ES-I3 (cell line): ENCODE results near the gene MOB2.

Experiments
- H3K36me3 ChIP-seq: 2 replicates; pipeline ENCODE4 v1.6.1; 2013; ENCODE audit warnings: mild to moderate bottlenecking, low read length, control low read depth, moderate library complexity; ENCODE audit not compliant: insufficient read depth
- H3K4me1 ChIP-seq: 2 replicates; pipeline ENCODE4 v1.6.1; 2013; ENCODE audit warnings: mild to moderate bottlenecking, control low read depth, low read length; ENCODE audit not compliant: insufficient read depth
- H3K9ac ChIP-seq: 2 replicates; pipeline ENCODE4 v1.6.1; 2013; ENCODE audit warnings: low read depth, mild to moderate bottlenecking, low read length, moderate library complexity
- H3K9me3 ChIP-seq: 2 replicates; pipeline ENCODE4 v1.6.1; 2013; ENCODE audit warnings: mild to moderate bottlenecking, low read length, moderate library complexity; ENCODE audit not compliant: control insufficient read depth, insufficient read depth

The MOB2 gene

DNA sequence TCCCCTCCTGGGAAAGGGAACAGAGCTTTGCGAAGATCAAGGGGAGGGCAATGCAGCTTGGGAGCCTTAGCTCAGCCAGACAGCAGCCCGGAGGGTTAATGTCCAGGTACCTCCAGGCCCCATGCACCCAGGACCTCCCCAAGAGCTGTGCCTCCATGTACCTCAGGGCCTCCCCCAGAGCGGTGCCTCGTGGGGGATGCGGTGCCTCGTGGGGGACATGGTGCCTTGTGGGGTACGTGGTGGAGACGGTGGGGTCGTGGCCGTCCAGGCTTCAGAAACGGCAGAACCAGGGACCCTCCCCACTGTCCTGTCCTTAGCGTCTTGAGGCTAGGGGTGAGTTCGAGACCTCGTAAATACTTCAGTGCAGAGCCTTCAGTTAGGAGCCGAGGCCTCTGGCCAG, 63.6 kb downstream of the MOB2 start:
- H3K4me1 ChIP-seq = no peaks in the 10 kb centered on the region
- no peaks in the 10 kb centered on the region for H3K36me3 ChIP-seq
- no peak overlapping the region for H3K9ac ChIP-seq
- H3K9me3 ChIP-seq = no peaks in the 10 kb centered on the region

DNA sequence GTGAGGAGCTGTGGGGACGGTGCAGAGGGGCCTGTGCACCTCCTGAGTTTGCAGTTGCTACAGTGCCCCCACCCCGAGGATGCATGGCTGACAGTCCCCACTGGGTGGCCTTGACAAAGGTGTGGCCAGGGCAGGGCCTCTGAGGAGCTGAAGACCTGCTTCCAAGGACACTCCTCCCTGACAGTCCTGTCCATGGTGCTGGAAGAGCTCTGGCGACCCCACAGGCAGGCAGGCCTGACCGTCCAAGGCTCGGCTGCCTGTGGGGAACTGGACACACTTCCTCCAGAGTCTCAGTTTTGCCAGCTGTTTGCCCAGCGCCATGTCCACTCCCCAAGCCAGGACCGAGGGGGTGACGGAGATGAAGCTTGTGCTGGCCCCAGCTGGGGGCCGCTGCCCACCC, 64.1 kb downstream of the MOB2 start:
- Histone ChIP-seq H3K9ac (no peak overlapping the region), H3K4me1 (no peaks in the 10 kb centered on the region)

DNA sequence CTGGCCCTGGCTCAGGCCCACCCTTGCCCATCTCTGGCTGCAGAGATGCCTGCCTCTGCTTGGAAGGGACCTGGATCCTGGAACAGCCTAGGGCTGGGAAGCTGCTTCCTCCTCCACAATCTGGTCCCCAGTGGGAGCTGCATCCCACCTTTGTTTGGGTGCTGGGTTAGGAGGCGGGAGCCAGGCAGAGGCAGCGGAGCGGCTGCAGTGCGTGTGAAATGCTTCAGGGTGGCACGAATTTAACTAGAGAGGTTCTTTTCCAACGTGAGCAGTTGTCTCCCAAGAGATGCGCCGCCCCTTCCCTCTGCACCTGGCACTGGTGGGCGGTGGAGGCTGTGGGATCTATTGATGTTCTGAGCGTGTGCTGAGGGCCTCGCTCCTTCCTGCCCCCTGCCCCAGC, 65.3 kb downstream of the MOB2 start:
- Histone ChIP-seq H3K9me3 (peaks cover 11% of the 10 kb centered on the region), H3K4me1 (no peaks in the 10 kb centered on the region), H3K36me3 (no peaks in the 10 kb centered on the region), H3K9ac (no peak overlapping the region)

More for the DNA sequence above, 64.1 kb downstream of the MOB2 start:
- Histone ChIP-seq H3K36me3 (no peaks in the 10 kb centered on the region), H3K9me3 (no peaks in the 10 kb centered on the region)

DNA sequence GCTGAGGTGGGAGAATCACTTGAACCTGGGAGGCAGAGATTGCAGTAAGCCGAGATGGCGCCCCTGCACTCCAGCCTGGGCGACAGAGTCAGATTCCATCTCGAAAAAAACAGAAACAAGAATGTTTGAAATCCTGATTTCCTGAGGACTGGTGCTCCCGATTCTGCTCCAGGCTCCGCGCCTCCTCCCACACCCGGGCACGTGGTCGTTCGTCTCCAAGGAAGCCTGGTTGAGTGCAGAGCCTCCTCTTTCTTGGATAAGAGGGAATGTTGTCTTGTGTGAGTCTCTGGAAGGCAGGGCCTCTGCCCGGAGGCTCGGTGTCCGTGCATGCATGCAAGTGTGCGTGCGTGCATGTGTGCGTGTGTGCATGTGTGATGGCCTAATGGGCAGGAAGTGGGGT, 66.8 kb downstream of the MOB2 start:
- H3K9me3 ChIP-seq = peaks cover 18% of the 10 kb centered on the region
- no peak overlapping the region for H3K9ac ChIP-seq
- no peaks in the 10 kb centered on the region for H3K4me1 ChIP-seq
- H3K36me3 ChIP-seq = no peaks in the 10 kb centered on the region; the same call in 1 of the 2 replicates
